ENCODE data around the gene ZCRB1. TPM values are rescaled to one million over a fixed set of nuclear protein-coding genes. Genes with fewer than 3 reads are reported as not detected.

Gene ZCRB1
- total and polyA plus RNA-seq, 2 of the 4 experiments (the other 2 are of a cell fraction) = 19.7 to 28.1 TPM

DNA sequence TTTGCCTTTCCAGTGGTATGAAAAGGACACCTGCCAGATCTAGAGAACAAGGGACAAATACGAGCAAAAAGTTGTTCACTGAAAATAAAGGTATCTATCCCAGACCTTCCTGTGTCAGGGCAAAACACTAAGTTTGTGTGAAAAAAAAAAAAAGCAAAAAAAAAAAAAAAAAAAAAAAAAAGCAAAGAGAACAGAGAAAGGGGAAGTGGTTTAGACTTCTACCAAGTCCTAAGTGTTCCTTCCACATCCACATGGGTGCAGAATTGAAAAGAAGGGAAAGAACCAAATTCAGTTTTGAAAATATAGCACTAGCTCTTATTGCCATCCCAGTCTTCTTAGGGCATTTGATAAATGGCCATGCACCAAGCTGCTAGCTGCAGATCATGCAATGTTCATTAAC is 41.7 kb downstream of the ZCRB1 start:
- no peaks in the 10 kb centered on the region for H3K4me1 ChIP-seq (ENCODE audit: control insufficient read depth, insufficient read depth, low read length)
- H4K8ac ChIP-seq (ENCODE audit: low read depth in 2 of 2, low read length in 2 of 2) = no peak overlapping the region
- no peak overlapping the region for H3K4me2 ChIP-seq (ENCODE audit: low read depth, low read length)
- no peak overlapping the region for H3K27ac ChIP-seq (ENCODE audit: insufficient read depth, low read length)
- TF ChIP-seq, protein P1, sequence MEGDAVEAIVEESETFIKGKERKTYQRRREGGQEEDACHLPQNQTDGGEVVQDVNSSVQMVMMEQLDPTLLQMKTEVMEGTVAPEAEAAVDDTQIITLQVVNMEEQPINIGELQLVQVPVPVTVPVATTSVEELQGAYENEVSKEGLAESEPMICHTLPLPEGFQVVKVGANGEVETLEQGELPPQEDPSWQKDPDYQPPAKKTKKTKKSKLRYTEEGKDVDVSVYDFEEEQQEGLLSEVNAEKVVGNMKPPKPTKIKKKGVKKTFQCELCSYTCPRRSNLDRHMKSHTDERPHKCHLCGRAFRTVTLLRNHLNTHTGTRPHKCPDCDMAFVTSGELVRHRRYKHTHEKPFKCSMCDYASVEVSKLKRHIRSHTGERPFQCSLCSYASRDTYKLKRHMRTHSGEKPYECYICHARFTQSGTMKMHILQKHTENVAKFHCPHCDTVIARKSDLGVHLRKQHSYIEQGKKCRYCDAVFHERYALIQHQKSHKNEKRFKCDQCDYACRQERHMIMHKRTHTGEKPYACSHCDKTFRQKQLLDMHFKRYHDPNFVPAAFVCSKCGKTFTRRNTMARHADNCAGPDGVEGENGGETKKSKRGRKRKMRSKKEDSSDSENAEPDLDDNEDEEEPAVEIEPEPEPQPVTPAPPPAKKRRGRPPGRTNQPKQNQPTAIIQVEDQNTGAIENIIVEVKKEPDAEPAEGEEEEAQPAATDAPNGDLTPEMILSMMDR (conservative IDR thresholded peaks at IDR 0.05; ENCODE audit: low read depth, low read length) = no peak
- TF ChIP-seq POLR2A (IDR thresholded peaks at IDR 0.05; ENCODE audit: low read depth, low read length) = no peak
- no peak for TF ChIP-seq CEBPB (IDR thresholded peaks at IDR 0.05; ENCODE audit: low read depth, low read length)
- TF ChIP-seq RAD21 (IDR thresholded peaks at IDR 0.05; ENCODE audit: low read length) = no peak
- TF ChIP-seq MXI1 (IDR thresholded peaks at IDR 0.05; ENCODE audit: borderline replicate concordance, low read depth, low read length) = no peak
- TF ChIP-seq MAFK (IDR thresholded peaks at IDR 0.05; ENCODE audit: low read depth, low read length) = no peak
- TF ChIP-seq RCOR1 (IDR thresholded peaks at IDR 0.05; ENCODE audit: insufficient replicate concordance, low read length) = no peak
- TF ChIP-seq, protein P2, sequence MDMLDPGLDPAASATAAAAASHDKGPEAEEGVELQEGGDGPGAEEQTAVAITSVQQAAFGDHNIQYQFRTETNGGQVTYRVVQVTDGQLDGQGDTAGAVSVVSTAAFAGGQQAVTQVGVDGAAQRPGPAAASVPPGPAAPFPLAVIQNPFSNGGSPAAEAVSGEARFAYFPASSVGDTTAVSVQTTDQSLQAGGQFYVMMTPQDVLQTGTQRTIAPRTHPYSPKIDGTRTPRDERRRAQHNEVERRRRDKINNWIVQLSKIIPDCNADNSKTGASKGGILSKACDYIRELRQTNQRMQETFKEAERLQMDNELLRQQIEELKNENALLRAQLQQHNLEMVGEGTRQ (IDR thresholded peaks at IDR 0.05; ENCODE audit: low read depth, low read length) = no peak
- TF ChIP-seq FOS (IDR thresholded peaks at IDR 0.05; ENCODE audit: low read depth, low read length) = no peak
- no peak for TF ChIP-seq RFX5 (IDR thresholded peaks at IDR 0.05; ENCODE audit: low read depth, low read length)
- no peak for TF ChIP-seq SMC3 (IDR thresholded peaks at IDR 0.05; ENCODE audit: low read depth, low read length)
- no peak for TF ChIP-seq MAZ (IDR thresholded peaks at IDR 0.05; ENCODE audit: borderline replicate concordance, low read depth, low read length)
- TF ChIP-seq BHLHE40 (IDR thresholded peaks at IDR 0.05; ENCODE audit: low read depth, low read length) = no peak
- no peak for TF ChIP-seq CHD1 (IDR thresholded peaks at IDR 0.05; ENCODE audit: low read depth, low read length)
- TF ChIP-seq ELK1 (IDR thresholded peaks at IDR 0.05; ENCODE audit: borderline replicate concordance, low read depth, low read length) = no peak
- TF ChIP-seq NFE2L2 (IDR thresholded peaks at IDR 0.05; ENCODE audit: low read depth, low read length) = no peak
- no peak overlapping the region for H3K9ac ChIP-seq (ENCODE audit: low read depth, low read length)
- H2BK15ac ChIP-seq (ENCODE audit: low read depth, low read length) = no peak overlapping the region
- in situ Hi-C loops (cut with MboI; ENCODE audit: low sequenced_read_pairs) (no loop called here), dilution Hi-C loops (cut with HindIII; ENCODE audit: low sequenced_read_pairs, unreplicated experiment) (no loop called here), intact Hi-C loops (cut with micrococcal nuclease) (no loop called here)
- no peaks in the 10 kb centered on the region for H4K20me1 ChIP-seq (ENCODE audit: insufficient read depth, low read length)
- POLR2A ChIA-PET (ENCODE audit: unreplicated experiment) = no interaction called here
- no peaks in the 10 kb centered on the region for H3K79me1 ChIP-seq (ENCODE audit: low read depth in 1 of 2, low read length in 2 of 2)
- no peaks in the 10 kb centered on the region for H3K9me3 ChIP-seq (ENCODE audit: control insufficient read depth, insufficient read depth, low read length)
- peaks cover 3% of the 10 kb centered on the region for H3K27me3 ChIP-seq (ENCODE audit: control insufficient read depth, insufficient read depth, low read length)
- H3K4me3 ChIP-seq (ENCODE audit: insufficient read depth, low read depth, low read length) = no peak overlapping the region
- H2AK5ac ChIP-seq (ENCODE audit: low read depth, low read length) = no peak overlapping the region
- no peak overlapping the region for H2BK20ac ChIP-seq (ENCODE audit: low read depth, low read length)
- H3K36me3 ChIP-seq (ENCODE audit: control insufficient read depth, insufficient read depth, low read length) = no peaks in the 10 kb centered on the region
- CTCF ChIA-PET = no interaction called here
- H2AK9ac ChIP-seq (replicated peaks; ENCODE audit: low read depth, low read length, poor library complexity) = no peak overlapping the region
- no peak for DNase-seq
- no peak overlapping the region for H2BK120ac ChIP-seq (ENCODE audit: low read depth, low read length)
- no peak overlapping the region for H2BK5ac ChIP-seq (ENCODE audit: low read depth, low read length, poor library complexity, severe bottlenecking)
- H3K18ac ChIP-seq (ENCODE audit: low read depth, low read length) = no peak overlapping the region
- no peak overlapping the region for H3K56ac ChIP-seq (ENCODE audit: extremely low read depth, insufficient read depth, low read length)
- no peak overlapping the region for H2AFZ ChIP-seq (replicated peaks; ENCODE audit: low read length, poor library complexity)
- H3K14ac ChIP-seq (replicated peaks; ENCODE audit: low read depth, low read length) = no peak overlapping the region
- no peak overlapping the region for H4K5ac ChIP-seq (ENCODE audit: low read depth, low read length)
- no peak overlapping the region for H3K4ac ChIP-seq (ENCODE audit: low read depth, low read length)
- no TSS peak for BruUV-seq (replicated peaks)
- H4K91ac ChIP-seq (ENCODE audit: insufficient read depth, low read depth, low read length) = no peak overlapping the region
- no peaks in the 10 kb centered on the region for H3K9me1 ChIP-seq (ENCODE audit: insufficient read depth, low read length)
- H3K23ac ChIP-seq (ENCODE audit: low read depth, low read length) = no peak overlapping the region
- ATAC-seq (ENCODE audit: low read depth) = no peak
- no CpG with 5 or more reads among the region's 1 CpG for WGBS, 2 experiments (ENCODE audit: extremely low coverage in 2 of 2, insufficient read length in 1 of 2)

All from IMR-90 (cell line).